Sigmoid colon (tissue), 3 donors: ENCODE measurements around the gene ATXN1.

ENCODE experiments used
- CTCF ChIP-seq, 4 experiments: fragments of 450-650 bp in 3 of 4; fragments of 200-600 bp in 1 of 4; IDR thresholded peaks; one replicate each; pipeline ENCODE4 v1.5.1; 2016 to 2019; ENCODE audit warnings: antibody characterized with exemption in 4 of 4, mild to moderate bottlenecking in 3 of 4, moderate library complexity in 2 of 4
- POLR2A ChIP-seq, 2 donors: fragments of 450-650 bp; IDR thresholded peaks; one replicate each; pipeline ENCODE4 v1.6.1; 2016; ENCODE audit warnings: antibody characterized with exemption in 2 of 2, mild to moderate bottlenecking in 2 of 2, moderate library complexity in 2 of 2

- TF ChIP-seq CTCF (IDR thresholded peaks at IDR 0.05), result no peak
- TF ChIP-seq POLR2A (IDR thresholded peaks at IDR 0.05), result no peak
Observed at GRCh38 chr6:16778521-16778920, 17.3 kb upstream of the ATXN1 start.
